Subcutaneous adipose tissue (tissue), 4 donors: Measurements from ENCODE around the gene GNB1. TPM values are rescaled to one million over a fixed set of nuclear protein-coding genes. Genes with fewer than 3 reads are reported as not detected.

Source experiments
- CTCF ChIP-seq: fragments of 450-650 bp; IDR thresholded peaks from one replicate; pipeline ENCODE4 v1.5.1; 2016; ENCODE audit warnings: low read depth, mild to moderate bottlenecking, control low read depth, antibody characterized with exemption, moderate library complexity
- total RNA-seq, 4 donors: library from RNA; depleted of rRNA; stranded (reverse); fragments of >200 nt; gene quantifications; one replicate each; pipeline ENCODE4 v1.1.0, GENCODE V29; 2016

GNB1 gene
- total RNA-seq, 4 donors from 2014 or later = 157 to 173 (median 164) TPM

GRCh38 chr1:1827089-1827848, 63.6 kb downstream of the GNB1 start:
- no peak for TF ChIP-seq CTCF

- TF ChIP-seq CTCF = no peak
Measured at GRCh38 chr1:1826356-1827088, 64.4 kb downstream of the GNB1 start.

- no peak for TF ChIP-seq CTCF
Measured at GRCh38 chr1:1825217-1825616, 65.7 kb downstream of the GNB1 start.

GRCh38 chr1:1819762-1820161, 71.1 kb downstream of the GNB1 start:
- no peak for TF ChIP-seq CTCF

GRCh38 chr1:1817221-1817620, 73.7 kb downstream of the GNB1 start:
- TF ChIP-seq CTCF = no peak

GRCh38 chr1:1815606-1816281, 75.1 kb downstream of the GNB1 start:
- TF ChIP-seq CTCF = no peak

GRCh38 chr1:1809489-1809888, 81.4 kb downstream of the GNB1 start:
- no peak for TF ChIP-seq CTCF
